ENCODE results near the gene OR2AJ1.
"Not testable (repeated sequence)": the region's sequence is repeated elsewhere in the genome, so short reads cannot be mapped to it uniquely, and the experiment has no call there.

Gene OR2AJ1

GRCh38 chr1:247924868-247925267 is at the start of gene OR2AJ1:
OR2AJ1 (plus strand) TSS chr1:247924889; CDS start chr1:247933769, 8,880 bp downstream.
- DNase-seq = no peak

DNA sequence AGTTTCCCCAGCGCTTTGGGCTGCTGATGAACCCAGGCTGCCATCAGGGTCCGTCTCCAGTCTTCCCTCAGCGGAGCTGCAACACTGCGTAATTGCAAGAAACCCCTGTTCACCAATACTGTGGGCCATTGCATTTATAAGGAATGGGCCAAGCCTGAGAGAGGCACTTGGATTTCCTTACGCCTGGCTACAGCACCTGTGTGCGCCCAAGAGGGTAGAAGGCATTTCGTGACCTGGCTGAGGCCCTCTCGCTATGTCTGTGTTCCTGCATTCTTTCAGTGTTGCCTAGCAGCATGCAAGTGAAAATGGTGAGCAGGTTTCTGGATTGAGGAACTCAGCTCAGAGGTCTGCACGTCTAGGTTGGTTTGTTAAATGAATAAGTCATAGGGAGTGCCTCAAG is 41.3 kb upstream of the OR2AJ1 start:
- no peak for DNase-seq

DNA sequence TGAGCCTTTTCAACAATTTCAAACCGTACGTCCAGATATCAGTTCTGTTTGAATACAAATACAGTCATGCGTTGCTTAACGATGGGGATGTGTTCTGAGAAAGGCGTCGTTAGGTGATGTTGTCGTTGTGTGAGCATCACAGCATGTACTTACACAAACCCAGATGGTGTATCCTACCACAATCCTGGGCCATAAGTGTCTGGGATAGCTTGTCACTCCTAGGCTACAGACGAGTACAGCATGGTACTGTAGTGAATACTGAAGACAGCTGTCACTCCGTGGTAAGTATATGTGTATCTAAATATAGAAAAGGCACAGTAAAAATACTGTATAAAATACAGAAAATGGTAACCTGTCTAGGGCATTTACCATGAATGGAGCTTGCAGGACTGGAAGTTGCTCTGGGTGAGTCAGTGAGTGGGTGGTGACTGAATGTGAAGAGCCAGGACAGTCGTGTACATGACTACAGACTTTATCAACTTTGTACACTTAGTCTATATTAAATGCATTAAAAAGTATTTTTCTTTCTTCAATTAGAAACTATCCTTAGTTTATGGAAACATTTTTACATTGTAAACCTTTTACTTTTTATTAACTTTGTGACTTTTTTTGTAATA is 39.8 kb upstream of the OR2AJ1 start:
- DNase-seq = no peak

- DNase-seq = no peak
Measured at GRCh38 chr1:247895163-247895637, 29.5 kb upstream of the OR2AJ1 start, which contains the start of gene OR2W3. OR2W3 (plus strand) TSS chr1:247895587; CDS start chr1:247895587, 0 bp downstream.

- no peak for DNase-seq
Measured at GRCh38 chr1:247895976-247896375, 28.7 kb upstream of the OR2AJ1 start.

DNA sequence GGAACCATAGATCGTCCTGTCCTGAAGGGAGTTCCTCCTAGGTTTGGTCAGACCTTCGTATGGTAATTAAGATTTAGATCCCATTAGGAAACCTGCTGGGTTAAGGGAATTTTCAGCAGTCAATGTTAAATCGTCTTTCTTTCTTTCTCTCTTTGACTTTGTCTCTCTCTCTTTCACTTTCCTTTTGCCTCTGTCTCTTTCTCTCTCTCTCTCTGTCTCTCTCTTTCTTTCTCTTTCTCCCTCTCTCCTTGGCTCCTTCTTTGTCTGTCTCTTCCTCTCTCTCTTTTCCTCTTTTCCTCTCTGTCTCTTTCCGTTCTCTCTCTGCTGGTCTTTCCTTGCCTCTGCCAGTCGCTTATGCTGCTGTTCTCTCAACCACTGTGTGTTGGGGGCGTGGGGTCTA is 20.6 kb upstream of the OR2AJ1 start:
- no peak for DNase-seq

DNA sequence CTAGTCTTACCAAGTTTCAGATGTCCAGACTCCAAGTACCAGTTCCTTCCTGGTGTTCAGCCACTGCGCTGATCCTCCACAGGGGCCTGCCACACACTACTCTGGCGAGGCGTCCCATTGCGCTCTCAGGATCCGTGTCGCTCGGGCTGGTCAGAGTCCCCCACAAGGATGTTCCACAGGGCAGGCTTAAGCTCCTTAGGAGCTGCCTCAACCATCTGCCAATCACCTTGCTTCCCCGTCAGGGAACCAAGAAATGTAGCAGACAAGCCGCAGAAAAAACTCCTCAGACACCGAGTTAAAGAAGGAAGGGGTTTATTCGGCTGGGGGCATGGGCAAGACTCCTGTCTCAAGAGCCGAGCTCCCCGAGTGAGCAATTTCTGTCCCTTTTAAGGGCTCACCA is 19.5 kb upstream of the OR2AJ1 start:
- no peak for DNase-seq

GRCh38 chr1:247905910-247906503 is 18.7 kb upstream of the OR2AJ1 start:
- DNase-seq = no peak

- no peak for DNase-seq
Measured at GRCh38 chr1:247906504-247907047, 18.1 kb upstream of the OR2AJ1 start.

GRCh38 chr1:247908766-247909165 is 15.9 kb upstream of the OR2AJ1 start:
- DNase-seq = no peak

DNA sequence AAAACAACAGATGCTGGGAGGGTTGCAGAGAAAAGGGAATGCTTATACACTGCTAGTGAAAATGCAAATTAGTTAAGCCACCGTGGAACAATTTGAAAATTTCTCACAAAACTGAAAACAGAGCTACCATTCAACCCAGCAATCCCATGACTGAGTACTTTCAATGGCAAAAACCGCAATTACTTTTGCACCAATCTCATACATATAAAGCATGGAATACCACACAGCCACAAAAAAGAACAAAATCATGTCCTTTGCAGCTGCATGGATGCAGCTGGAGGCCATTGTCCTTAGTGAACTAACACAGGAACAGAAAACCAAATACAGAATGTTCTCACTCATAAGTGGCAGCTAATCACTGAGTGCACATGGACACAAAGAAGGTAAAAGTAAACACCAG is 10.9 kb upstream of the OR2AJ1 start:
- DNase-seq = no peak

GRCh38 chr1:247914941-247915662 is 9.6 kb upstream of the OR2AJ1 start:
- DNase-seq = no peak

DNA sequence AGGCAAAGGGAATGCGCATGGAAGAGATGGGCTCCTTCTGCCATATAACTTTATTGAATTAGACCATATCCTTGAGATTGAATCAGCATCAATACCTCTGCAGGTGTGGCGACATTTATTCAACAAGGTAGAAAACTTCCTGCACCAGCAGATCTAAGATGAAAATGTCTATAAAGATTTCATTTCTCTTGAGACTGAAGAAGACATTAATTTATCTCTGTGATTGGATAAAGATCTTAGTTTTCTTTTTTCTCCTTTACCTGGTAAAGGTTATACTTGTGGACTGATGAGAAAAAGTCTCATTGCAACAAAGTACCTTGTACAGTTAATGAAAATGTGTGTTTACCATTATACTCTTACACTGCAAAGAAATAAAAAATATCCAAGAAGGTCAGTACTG is 4.7 kb upstream of the OR2AJ1 start, which contains the start of gene OR2T8:
Gene OR2T8, plus strand, starts transcription at position 301 of the 400 bp plus-strand sequence. CDS start 766 bp downstream, outside the sequence.
- DNase-seq = no peak

DNA sequence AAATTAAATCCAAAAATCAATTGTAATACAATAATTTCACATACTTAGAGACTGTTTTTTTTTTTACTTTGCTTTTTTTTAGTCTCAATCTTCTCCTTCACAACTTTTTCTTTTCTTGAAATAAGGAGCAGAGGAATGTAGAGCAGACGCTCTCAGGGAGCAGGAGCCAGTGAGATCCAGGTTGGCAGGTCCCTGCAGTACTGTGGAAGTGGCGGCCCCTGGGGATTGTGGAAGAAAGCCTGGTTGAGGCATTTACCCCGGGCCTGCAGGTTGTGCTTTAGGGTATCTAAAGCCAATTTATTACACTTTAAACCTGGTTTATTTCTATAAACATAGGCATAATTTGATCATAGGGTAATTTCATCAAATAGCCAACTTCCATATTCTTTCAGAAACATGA is 748 bp upstream of the OR2AJ1 start:
- no peak for DNase-seq

DNA sequence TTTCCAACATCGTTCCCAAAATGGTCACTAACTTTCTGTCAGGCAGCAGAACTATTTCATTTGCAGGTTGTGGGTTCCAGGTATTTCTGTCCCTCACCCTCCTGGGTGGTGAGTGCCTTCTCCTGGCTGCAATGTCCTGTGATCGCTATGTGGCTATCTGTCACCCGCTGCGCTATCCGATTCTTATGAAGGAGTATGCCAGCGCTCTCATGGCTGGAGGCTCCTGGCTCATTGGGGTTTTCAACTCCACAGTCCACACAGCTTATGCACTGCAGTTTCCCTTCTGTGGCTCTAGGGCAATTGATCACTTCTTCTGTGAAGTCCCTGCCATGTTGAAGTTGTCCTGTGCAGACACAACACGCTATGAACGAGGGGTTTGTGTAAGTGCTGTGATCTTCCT is 9.3 kb downstream of the OR2AJ1 start:
- no peak for DNase-seq

- no peak for DNase-seq
Measured at GRCh38 chr1:247935781-247936180, 11.1 kb downstream of the OR2AJ1 start.

GRCh38 chr1:247936415-247936814 is 11.7 kb downstream of the OR2AJ1 start:
- DNase-seq = no peak

GRCh38 chr1:247936965-247937734 is 12.5 kb downstream of the OR2AJ1 start:
- not testable (repeated sequence) for DNase-seq

DNA sequence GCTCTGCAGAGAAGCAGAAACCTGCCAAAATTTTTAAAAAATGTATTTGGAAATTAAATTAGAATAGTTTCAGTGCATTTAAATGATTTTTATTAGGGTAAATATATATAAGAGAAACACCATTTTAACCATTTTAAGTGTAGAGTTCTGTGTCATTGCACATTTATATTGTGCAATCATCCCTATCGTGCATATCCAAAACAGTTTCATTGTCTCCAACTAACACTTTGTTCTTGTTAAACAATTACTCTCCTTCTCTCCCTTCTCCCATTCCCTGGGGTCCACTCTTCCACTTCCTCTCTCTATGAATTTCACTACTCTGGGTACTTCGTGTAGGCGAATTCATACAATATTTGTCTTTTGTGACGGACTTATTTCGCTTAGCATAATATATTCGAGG is 17.9 kb downstream of the OR2AJ1 start:
- no peak for DNase-seq

GRCh38 chr1:247948558-247948957 is 23.9 kb downstream of the OR2AJ1 start, which contains the start of gene OR2L8:
OR2L8 (plus strand) TSS chr1:247948858; CDS start chr1:247948858, 0 bp downstream.
- no peak for DNase-seq

- DNase-seq = no peak
Measured at GRCh38 chr1:247953408-247953807, 28.7 kb downstream of the OR2AJ1 start.

DNA sequence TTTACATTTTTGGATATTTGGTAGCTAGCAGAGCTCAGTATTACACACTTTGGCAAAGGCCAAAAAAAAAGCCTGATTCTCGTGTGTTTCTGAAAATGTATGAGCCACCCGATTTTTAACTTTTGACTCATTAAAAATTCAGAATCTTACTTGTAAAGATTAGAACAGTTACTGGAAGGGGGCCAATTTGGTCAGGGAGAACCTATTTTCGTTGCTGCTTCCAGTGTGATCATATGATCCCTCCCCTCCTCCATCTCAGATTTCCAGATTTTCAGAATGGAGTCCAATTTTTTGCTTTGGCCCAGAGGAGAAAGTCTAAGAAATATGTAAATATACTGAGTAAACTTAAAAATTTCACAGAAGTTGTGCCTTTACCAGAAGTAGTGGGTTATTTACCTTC is 37.1 kb downstream of the OR2AJ1 start:
- no peak for DNase-seq

All from NCI-H446 (cell line).